ENCODE measurements around the gene TMEM208. TPM values are rescaled to one million over a fixed set of nuclear protein-coding genes. Genes with fewer than 3 reads are reported as not detected.

Gene TMEM208
- polyA plus RNA-seq, 1 of the 3 experiments (the other 2 are of a cell fraction) = 98.2 TPM

- TF ChIP-seq ELF1 (IDR thresholded peaks at IDR 0.05) (no peak), RFX5 (IDR thresholded peaks at IDR 0.05; ENCODE audit: low read length) (no peak), PBX3 (IDR thresholded peaks at IDR 0.05) (no peak), CTCF (IDR thresholded peaks at IDR 0.05) (no peak), NFIC (IDR thresholded peaks at IDR 0.05; ENCODE audit: borderline replicate concordance) (no peak), SIN3A (IDR thresholded peaks at IDR 0.05; ENCODE audit: borderline replicate concordance, low read depth, low read length) (no peak), IRF3 (IDR thresholded peaks at IDR 0.05; ENCODE audit: low read depth, low read length) (no peak), RXRA (IDR thresholded peaks at IDR 0.05; ENCODE audit: borderline replicate concordance, low read depth) (no peak), GABPA (IDR thresholded peaks at IDR 0.05; ENCODE audit: low read depth) (no peak)
These were observed 11.2 kb upstream of the TMEM208 start (continued) for GRCh38 chr16:67215706-67216105.

GRCh38 chr16:67216612-67217490 is 10.1 kb upstream of the TMEM208 start:
- peak; percentile 56 for DNase-seq
- H3K36me3 ChIP-seq (replicated peaks in 1 of 2; ENCODE audit: control insufficient read depth in 1 of 2, insufficient read depth in 2 of 2, low read length in 1 of 2) = peaks cover 0 to 10% of the 10 kb centered on the region in 2 experiments

More at GRCh38 chr16:67216612-67217490, 10.1 kb upstream of the TMEM208 start:
- no peaks in the 10 kb centered on the region for H3K27me3 ChIP-seq (ENCODE audit: insufficient read depth)
- ChIA-PET CTCF (interaction anchor here (1.4 to 2.1 kb wide), 2 partner anchors 10 to 19 kb away, joined by 3 to 5 read pairs; partner anchors contain the start of gene TMEM208), POLR2A (interaction anchor here (1.0 to 3.0 kb wide), 3 partner anchors 8 to 46 kb away, joined by 3 to 21 read pairs (median 5); partner anchors contain the start of genes NOL3 and TMEM208)
- no peaks in the 10 kb centered on the region for H3F3A ChIP-seq (replicated peaks; ENCODE audit: insufficient read depth)
- peak overlapping the region in 1 of 2 experiments; percentile 29; a peak in 2 of 4 replicates for H3K27ac ChIP-seq (ENCODE audit: low read depth in 2 of 2, low read length in 1 of 2)
- no peak overlapping the region for H3K4me3 ChIP-seq (ENCODE audit: low read depth in 2 of 2, low read length in 1 of 2)
- no peak overlapping the region for H3K4me2 ChIP-seq
- H3K9me2 ChIP-seq = no peaks in the 10 kb centered on the region
- no peak overlapping the region for H2AFZ ChIP-seq (ENCODE audit: low read depth)
- peaks cover 0 to 10% of the 10 kb centered on the region in 2 experiments; a peak in 1 of 4 replicates for H3K4me1 ChIP-seq (ENCODE audit: control insufficient read depth in 1 of 2, insufficient read depth in 2 of 2, low read depth in 1 of 2, low read length in 1 of 2)
- no peaks in the 10 kb centered on the region for H4K20me1 ChIP-seq (ENCODE audit: insufficient read depth)
- WGBS (ENCODE audit: low lambda C conversion rate) = 88% methylated on average over 18 of the region's 18 CpGs
- H3K9me3 ChIP-seq = no peaks in the 10 kb centered on the region
- no peaks in the 10 kb centered on the region for H3K79me2 ChIP-seq (ENCODE audit: insufficient read depth)
- H3K9ac ChIP-seq = no peak overlapping the region
- TF ChIP-seq NFIC (IDR thresholded peaks at IDR 0.05; ENCODE audit: borderline replicate concordance) (no peak), GABPA (IDR thresholded peaks at IDR 0.05; ENCODE audit: low read depth) (no peak), MXI1 (IDR thresholded peaks at IDR 0.05; ENCODE audit: low read depth, low read length) (no peak), FOXJ3 (CRISPR knock-in tag; IDR thresholded peaks at IDR 0.05) (no peak), FOXM1 (IDR thresholded peaks at IDR 0.05; ENCODE audit: low read depth) (no peak), MEF2A (IDR thresholded peaks at IDR 0.05; ENCODE audit: borderline replicate concordance, low read depth) (no peak), PBX3 (IDR thresholded peaks at IDR 0.05) (no peak)

Measured in SK-N-SH (cell line).